HCT116 (cell line): ENCODE data around the gene TMEM117. TPM values are rescaled to one million over a fixed set of nuclear protein-coding genes. Genes with fewer than 3 reads are reported as not detected.

Source experiments
- ATAC-seq: fragments of 200-7000 bp; cut with Tn5 transposase; 2 replicates; pipeline ENCODE4 v1.9.1; 2020; ENCODE audit warnings: mild to moderate bottlenecking, moderate library complexity
- BruUV-seq: library from RNA; stranded (reverse); fragments of 400-500 nt; replicated peaks from 2 replicates; lab custom pipeline; 2021; lab: Mats Ljungman, UMichigan
- CTCF ChIA-PET: fragments of 300-600 bp; sonication (Branson Sonifier 250); formaldehyde crosslinking; loops from one replicate; lab custom pipeline; 2021; ENCODE audit warnings: antibody characterized with exemption; lab: Charles Lee
- POLR2A ChIA-PET: fragments of 300-600, 350-600 bp; sonication (Branson Sonifier 250); formaldehyde crosslinking; loops from one replicate; lab custom pipeline; 2021; ENCODE audit warnings: antibody characterized with exemption; lab: Charles Lee
- RAD21 ChIA-PET, 2 experiments: fragments of 300-600 bp; sonication (Branson Sonifier 250); formaldehyde crosslinking; loops; one replicate each; lab custom pipeline; 2023; ENCODE audit warnings: low total read pairs in 2 of 2; ENCODE audit not compliant: uncharacterized antibody in 2 of 2, unreplicated experiment in 2 of 2, low non-redundant PET in 1 of 2; lab: Charles Lee
- DNase-seq: peaks from one replicate; pipeline ENCODE4 v3.0.0-alpha.2; 2010; ENCODE audit warnings: low read depth, low spot score
- H2AFZ ChIP-seq: fragments of 200-600 bp; shearing (Covaris generic), sonication (generic); 2 replicates; pipeline ENCODE4 v1.6.1; 2017; ENCODE audit warnings: low read depth, mixed run types, mixed read lengths, antibody characterized with exemption, low read length; ENCODE audit not compliant: poor library complexity, severe bottlenecking
- H3K27ac ChIP-seq: 2 replicates; pipeline ENCODE4 v1.5.1; 2012; ENCODE audit warnings: low read depth, low read length
- H3K27me3 ChIP-seq: fragments of 200-600 bp; sonication (generic); 2 replicates; pipeline ENCODE4 v1.6.1; 2016; ENCODE audit warnings: mixed run types, low read length, mixed read lengths; ENCODE audit not compliant: insufficient read depth
- H3K36me3 ChIP-seq, 2 experiments: fragments of 200-500 bp in 1 of 2; fragments of 200-600 bp in 1 of 2; sonication (Bioruptor generic) in 1 of 2; sonication (generic) in 1 of 2; 2 replicates each; pipeline versions ENCODE4 v1.5.1 to v1.6.1; 2014 to 2016; ENCODE audit warnings: low read length in 2 of 2, inconsistent platforms in 1 of 2, mixed read lengths in 1 of 2, mixed run types in 1 of 2; ENCODE audit not compliant: insufficient read depth in 2 of 2, control insufficient read depth in 1 of 2
- H3K4me1 ChIP-seq, 2 experiments: fragments of 200-600 bp in 1 of 2; sonication (generic) in 1 of 2; 2 replicates each; pipeline versions ENCODE4 v1.5.1 to v1.6.1; 2012 to 2017; ENCODE audit warnings: low read length in 2 of 2, inconsistent platforms in 1 of 2, mild to moderate bottlenecking in 1 of 2, mixed read lengths in 1 of 2, mixed run types in 1 of 2, moderate library complexity in 1 of 2; ENCODE audit not compliant: insufficient read depth in 2 of 2, control insufficient read depth in 1 of 2
- H3K4me2 ChIP-seq: fragments of 200-600 bp; sonication (generic); 2 replicates; pipeline ENCODE4 v1.6.1; 2017; ENCODE audit warnings: mixed run types, low read length, mixed read lengths
- H3K4me3 ChIP-seq, 2 experiments: fragments of 200-600 bp in 1 of 2; sonication (generic) in 1 of 2; replicated peaks in 1 of 2; 2 replicates each; pipeline ENCODE4 v1.5.1; 2011 to 2016; ENCODE audit warnings: low read length in 2 of 2, control low read depth in 1 of 2, low read depth in 1 of 2, mild to moderate bottlenecking in 1 of 2, mixed read lengths in 1 of 2, mixed run types in 1 of 2
- H3K79me2 ChIP-seq: fragments of 200-600 bp; sonication (generic); 2 replicates; pipeline ENCODE4 v1.6.1; 2017; ENCODE audit warnings: mild to moderate bottlenecking, mixed run types, low read length, moderate library complexity, mixed read lengths; ENCODE audit not compliant: insufficient read depth
- H3K9ac ChIP-seq: fragments of 200-600 bp; sonication (generic); 2 replicates; pipeline ENCODE4 v1.6.1; 2016; ENCODE audit warnings: low read length, mixed read lengths
- H3K9me2 ChIP-seq: fragments of 200-600 bp; sonication (generic), shearing (Covaris generic); 2 replicates; pipeline ENCODE4 v1.6.1; 2017; ENCODE audit warnings: mixed run types, mild to moderate bottlenecking, moderate library complexity; ENCODE audit not compliant: insufficient read depth
- H3K9me3 ChIP-seq, 2 experiments: fragments of 200-500 bp in 1 of 2; fragments of 200-600 bp in 1 of 2; sonication (Bioruptor generic) in 1 of 2; sonication (generic) in 1 of 2; 2 replicates each; pipeline ENCODE4 v1.6.1; 2014 to 2017; ENCODE audit warnings: low read length in 2 of 2, mixed read lengths in 2 of 2, inconsistent platforms in 1 of 2, low read depth in 1 of 2, mild to moderate bottlenecking in 1 of 2, mixed run types in 1 of 2, moderate library complexity in 1 of 2; ENCODE audit not compliant: control insufficient read depth in 1 of 2, insufficient read depth in 1 of 2
- H4K20me1 ChIP-seq: fragments of 200-600 bp; sonication (generic), shearing (Covaris generic); 2 replicates; pipeline ENCODE4 v1.6.1; 2017; ENCODE audit warnings: mixed run types, mild to moderate bottlenecking, moderate library complexity; ENCODE audit not compliant: insufficient read depth
- CBX3 ChIP-seq: IDR thresholded peaks from 2 replicates; pipeline ENCODE4 v1.6.1; 2012; ENCODE audit warnings: low read depth
- EGR1 ChIP-seq: IDR thresholded peaks from 2 replicates; pipeline ENCODE4 v1.6.1; 2012; ENCODE audit warnings: low read depth
- EZH2 ChIP-seq: fragments of 200-600 bp; sonication (generic); IDR thresholded peaks from 2 replicates; pipeline ENCODE4 v1.6.1; 2017; ENCODE audit warnings: antibody characterized with exemption, mixed run types
- EZH2phosphoT487 ChIP-seq: fragments of 200-600 bp; IDR thresholded peaks from 2 replicates; pipeline ENCODE4 v1.6.1; 2018; ENCODE audit warnings: antibody characterized with exemption, borderline replicate concordance
- FOSL1 ChIP-seq: IDR thresholded peaks from 2 replicates; pipeline ENCODE4 v1.6.1; 2012; ENCODE audit warnings: low read depth
- JUND ChIP-seq: IDR thresholded peaks from 2 replicates; pipeline ENCODE4 v1.6.1; 2012
- MAX ChIP-seq: IDR thresholded peaks from 2 replicates; pipeline ENCODE4 v1.6.1; 2012
- POLR2AphosphoS5 ChIP-seq: IDR thresholded peaks from 2 replicates; pipeline ENCODE4 v1.6.1; 2011; ENCODE audit warnings: mild to moderate bottlenecking, low read depth, low read length, moderate library complexity
- RAD21 ChIP-seq: IDR thresholded peaks from 2 replicates; pipeline ENCODE4 v1.6.1; 2012; ENCODE audit warnings: low read depth, mild to moderate bottlenecking
- SIN3A ChIP-seq: IDR thresholded peaks from 2 replicates; pipeline ENCODE4 v1.6.1; 2012; ENCODE audit warnings: low read depth
- SP1 ChIP-seq: IDR thresholded peaks from 2 replicates; pipeline ENCODE4 v1.6.1; 2012; ENCODE audit warnings: low read depth
- SRF ChIP-seq: IDR thresholded peaks from 2 replicates; pipeline ENCODE4 v1.6.1; 2012; ENCODE audit warnings: low read depth
- TCF7L2 ChIP-seq: IDR thresholded peaks from 2 replicates; pipeline ENCODE4 v1.7.0; 2011; ENCODE audit warnings: borderline replicate concordance, inconsistent platforms; ENCODE audit not compliant: insufficient read depth, insufficient read length; ENCODE audit errors: extremely low read depth
- YY1 ChIP-seq: IDR thresholded peaks from 2 replicates; pipeline ENCODE4 v1.6.1; 2011; ENCODE audit warnings: low read length, low read depth, moderate library complexity, mild to moderate bottlenecking; ENCODE audit not compliant: insufficient replicate concordance; ENCODE audit errors: extremely low read depth
- ZBTB33 ChIP-seq: IDR thresholded peaks from 2 replicates; pipeline ENCODE4 v1.6.1; 2011; ENCODE audit warnings: mild to moderate bottlenecking, low read length, moderate library complexity; ENCODE audit not compliant: insufficient replicate concordance; ENCODE audit errors: extremely low read depth
- ZFX ChIP-seq: fragments of 450-650 bp; IDR thresholded peaks from 2 replicates; pipeline ENCODE4 v1.6.1; 2017
- ZNF274 ChIP-seq: fragments of 200-500 bp; sonication (Bioruptor generic); IDR thresholded peaks from 2 replicates; pipeline ENCODE4 v1.6.1; 2014; ENCODE audit warnings: mild to moderate bottlenecking, low read depth, low read length, inconsistent platforms
- intact Hi-C: fragments of 100-400 bp; cut with micrococcal nuclease; formaldehyde crosslinking; loops from 2 replicates; pipeline ENCODE4 v1.10.0; 2022
- total RNA-seq: library from RNA; stranded (reverse); gene quantifications from one replicate; pipeline ENCODE4 v1.2.1, GENCODE V29; 2021; ENCODE audit not compliant: unreplicated experiment
- TF ChIP-seq, protein P1 (sequence below): IDR thresholded peaks from 2 replicates; pipeline ENCODE4 v1.6.1; 2012; ENCODE audit warnings: low read depth

TMEM117 gene
- total RNA-seq, 1 experiment from 2014 or later, result 3.6 TPM

DNA sequence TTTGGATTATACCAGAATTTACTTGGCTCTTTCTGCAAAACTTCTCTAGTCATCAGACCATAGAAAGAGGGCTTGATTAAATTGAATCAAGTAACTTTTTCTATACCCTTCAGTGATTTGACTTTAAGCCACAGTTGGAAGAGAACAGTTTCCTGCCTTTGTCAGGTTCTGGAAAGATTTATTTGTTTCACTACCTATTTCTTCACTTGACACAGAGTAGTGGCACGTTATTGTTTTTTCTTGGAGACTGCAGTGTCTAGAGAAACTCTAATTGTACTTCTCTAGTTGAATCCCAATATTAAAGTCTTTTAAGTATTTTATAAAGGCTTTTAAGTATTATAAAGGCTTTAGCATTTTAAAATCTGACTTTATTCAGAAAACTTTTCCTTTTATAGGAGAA, 138.1 kb downstream of the TMEM117 start:
- ChIA-PET POLR2A (no interaction called here), RAD21 (no interaction called here)

More for the DNA sequence above, 138.1 kb downstream of the TMEM117 start:
- CTCF ChIA-PET, result no interaction called here
- no TSS peak for BruUV-seq
- Histone ChIP-seq H3K79me2 (no peaks in the 10 kb centered on the region), H3K4me2 (no peak overlapping the region), H3K9ac (no peak overlapping the region), H3K27me3 (no peaks in the 10 kb centered on the region), H3K9me3 (no peaks in the 10 kb centered on the region), H3K9me2 (no peaks in the 10 kb centered on the region), H3K4me1 (peaks cover 5 to 13% of the 10 kb centered on the region in 2 experiments; a peak in 3 of 4 replicates), H2AFZ (no peak overlapping the region), H3K27ac (no peak overlapping the region), H3K4me3 (no peak overlapping the region), H3K36me3 (no peaks in the 10 kb centered on the region), H4K20me1 (no peaks in the 10 kb centered on the region)
- no peak for ATAC-seq
- DNase-seq, result no peak
- TF ChIP-seq EGR1 (no peak), CBX3 (no peak), ZBTB33 (no peak), FOSL1 (no peak), TCF7L2 (no peak), POLR2AphosphoS5 (no peak), SRF (no peak), ZFX (no peak), ZNF274 (no peak), JUND (no peak), YY1 (no peak), EZH2phosphoT487 (no peak), MAX (no peak), SP1 (no peak), EZH2 (no peak), SIN3A (no peak), RAD21 (no peak)
- TF ChIP-seq, protein P1, sequence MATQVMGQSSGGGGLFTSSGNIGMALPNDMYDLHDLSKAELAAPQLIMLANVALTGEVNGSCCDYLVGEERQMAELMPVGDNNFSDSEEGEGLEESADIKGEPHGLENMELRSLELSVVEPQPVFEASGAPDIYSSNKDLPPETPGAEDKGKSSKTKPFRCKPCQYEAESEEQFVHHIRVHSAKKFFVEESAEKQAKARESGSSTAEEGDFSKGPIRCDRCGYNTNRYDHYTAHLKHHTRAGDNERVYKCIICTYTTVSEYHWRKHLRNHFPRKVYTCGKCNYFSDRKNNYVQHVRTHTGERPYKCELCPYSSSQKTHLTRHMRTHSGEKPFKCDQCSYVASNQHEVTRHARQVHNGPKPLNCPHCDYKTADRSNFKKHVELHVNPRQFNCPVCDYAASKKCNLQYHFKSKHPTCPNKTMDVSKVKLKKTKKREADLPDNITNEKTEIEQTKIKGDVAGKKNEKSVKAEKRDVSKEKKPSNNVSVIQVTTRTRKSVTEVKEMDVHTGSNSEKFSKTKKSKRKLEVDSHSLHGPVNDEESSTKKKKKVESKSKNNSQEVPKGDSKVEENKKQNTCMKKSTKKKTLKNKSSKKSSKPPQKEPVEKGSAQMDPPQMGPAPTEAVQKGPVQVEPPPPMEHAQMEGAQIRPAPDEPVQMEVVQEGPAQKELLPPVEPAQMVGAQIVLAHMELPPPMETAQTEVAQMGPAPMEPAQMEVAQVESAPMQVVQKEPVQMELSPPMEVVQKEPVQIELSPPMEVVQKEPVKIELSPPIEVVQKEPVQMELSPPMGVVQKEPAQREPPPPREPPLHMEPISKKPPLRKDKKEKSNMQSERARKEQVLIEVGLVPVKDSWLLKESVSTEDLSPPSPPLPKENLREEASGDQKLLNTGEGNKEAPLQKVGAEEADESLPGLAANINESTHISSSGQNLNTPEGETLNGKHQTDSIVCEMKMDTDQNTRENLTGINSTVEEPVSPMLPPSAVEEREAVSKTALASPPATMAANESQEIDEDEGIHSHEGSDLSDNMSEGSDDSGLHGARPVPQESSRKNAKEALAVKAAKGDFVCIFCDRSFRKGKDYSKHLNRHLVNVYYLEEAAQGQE, result no peak
- intact Hi-C loops, result no loop called here
